Stimulated activated CD4-positive, alpha-beta T cell treated with anti-CD3 and anti-CD28 coated beads, Interleukin-15, amount 100 ng/mL, for 48 hours (primary cell): Measurements from ENCODE around the gene JUN.
"Not testable (repeated sequence)": the region's sequence is repeated elsewhere in the genome, so short reads cannot be mapped to it uniquely, and the experiment has no call there.

Source experiments
- DNase-seq, 2 donors: peaks; one replicate each; pipeline ENCODE4 v3.0.0-alpha.2; 2020; ENCODE audit warnings: low read depth in 2 of 2

JUN gene

DNA sequence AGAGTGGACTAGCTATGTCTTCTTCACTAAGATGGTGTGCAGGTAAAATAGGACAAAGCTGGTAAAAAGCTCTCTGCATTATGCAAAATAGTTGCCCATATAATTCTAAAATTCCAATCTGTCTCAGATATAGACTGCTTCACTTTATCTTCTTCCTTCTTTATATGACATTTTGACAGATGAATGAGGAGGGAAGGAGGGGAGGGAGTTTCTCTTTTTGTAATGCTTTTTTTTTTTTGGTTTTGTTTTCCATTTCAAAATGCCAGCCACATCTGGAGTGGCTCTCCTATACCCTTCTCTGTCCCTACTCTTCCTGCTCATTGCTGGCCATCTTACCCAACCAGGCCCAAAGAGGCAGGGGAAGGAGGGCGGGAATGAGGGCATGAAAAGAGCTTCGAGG, 24.2 kb upstream of the JUN start:
- DNase-seq = no peak

DNA sequence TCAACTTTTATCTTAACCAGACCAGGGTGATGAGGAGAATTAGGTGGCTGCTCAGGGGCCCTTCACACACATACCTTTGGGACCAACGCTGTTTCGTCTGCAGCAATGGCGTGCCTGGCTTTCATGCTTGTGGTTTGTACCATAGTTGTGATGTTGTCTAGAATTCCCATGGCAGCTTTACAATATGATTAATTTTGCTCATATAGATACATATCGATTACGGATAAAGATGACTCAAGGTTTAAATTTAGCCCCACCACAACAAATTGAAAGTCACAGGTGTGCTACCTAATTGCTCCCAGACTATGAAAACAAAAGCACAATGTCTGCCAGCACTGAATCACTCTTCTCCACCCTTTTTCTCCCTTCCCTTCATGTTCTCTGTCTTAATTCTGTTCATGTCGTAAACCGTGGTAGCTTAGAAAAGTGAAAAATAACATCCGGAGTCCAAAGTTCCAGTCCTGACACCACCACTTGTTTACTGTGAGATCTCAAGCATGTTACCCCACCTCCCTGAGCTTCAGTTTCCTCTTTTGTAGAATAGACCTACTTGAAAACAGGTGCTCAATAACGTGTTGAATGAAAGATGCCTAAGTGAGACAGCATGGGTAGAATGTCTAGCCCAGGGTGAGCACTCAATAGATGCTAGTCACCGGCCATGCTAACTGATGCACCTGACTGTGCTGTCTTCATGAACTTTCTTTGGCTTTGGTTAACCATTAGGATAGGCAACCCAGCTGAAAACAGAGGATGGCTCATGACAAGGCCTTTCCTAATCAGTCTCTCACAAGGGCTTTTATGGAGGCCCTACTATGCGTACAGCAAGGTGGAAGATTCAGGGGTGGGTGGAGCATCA, 22.1 kb upstream of the JUN start:
- no peak for DNase-seq

GRCh38 chr1:58804853-58805565, 21.2 kb upstream of the JUN start:
- no peak for DNase-seq

GRCh38 chr1:58803858-58804257, 20.0 kb upstream of the JUN start:
- no peak for DNase-seq

GRCh38 chr1:58802640-58803399, 19.0 kb upstream of the JUN start:
- no peak for DNase-seq

GRCh38 chr1:58801286-58801685, 17.4 kb upstream of the JUN start:
- not testable (repeated sequence) for DNase-seq

DNA sequence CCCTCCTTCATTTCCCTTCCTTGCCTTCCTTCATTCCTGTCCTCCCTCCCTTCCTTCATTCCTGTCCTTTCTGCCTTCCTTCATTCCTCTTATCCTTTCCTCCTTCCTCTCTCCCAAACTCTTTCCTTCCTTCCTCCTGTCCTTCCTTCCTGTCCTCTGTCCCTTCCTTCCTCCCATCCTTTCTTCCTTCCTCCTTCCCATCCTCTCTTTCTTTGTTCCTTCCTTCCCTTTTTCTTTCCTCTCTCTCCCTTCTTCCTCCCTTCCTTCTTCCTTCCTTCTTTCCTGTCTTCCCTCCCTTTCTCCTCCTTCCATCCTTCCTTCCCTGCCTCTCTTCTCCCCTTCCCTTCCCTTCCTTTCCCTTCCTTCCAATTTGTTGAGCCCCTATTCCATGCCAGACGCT, 15.8 kb upstream of the JUN start:
- no peak for DNase-seq

DNA sequence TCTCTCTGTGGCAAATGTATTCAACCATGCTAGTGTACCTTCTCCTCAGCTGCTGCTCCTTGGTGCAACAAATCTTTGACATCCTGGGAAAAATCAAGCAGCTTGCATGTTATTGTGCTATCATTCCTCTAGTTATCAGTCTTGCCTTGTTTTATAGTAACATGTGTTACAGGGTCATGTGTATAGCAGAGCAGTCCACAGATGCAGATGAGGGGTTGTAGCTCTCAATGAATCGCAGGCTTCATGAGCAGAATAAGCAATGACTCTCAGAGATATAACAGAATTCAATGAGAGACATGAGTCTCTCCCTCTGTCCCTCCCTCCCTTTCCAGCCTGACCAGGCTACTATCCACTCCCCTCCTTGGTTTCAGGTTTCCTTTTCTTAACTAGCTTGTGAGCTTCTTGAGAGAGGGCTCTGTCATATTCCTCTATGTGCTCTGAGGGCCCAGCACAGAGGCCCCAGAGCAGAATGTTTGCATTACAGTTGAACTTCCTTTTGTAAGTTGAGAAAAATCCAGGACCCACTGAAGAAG, 15.1 kb upstream of the JUN start:
- DNase-seq = no peak

GRCh38 chr1:58796416-58796815, 12.6 kb upstream of the JUN start:
- no peak for DNase-seq

DNA sequence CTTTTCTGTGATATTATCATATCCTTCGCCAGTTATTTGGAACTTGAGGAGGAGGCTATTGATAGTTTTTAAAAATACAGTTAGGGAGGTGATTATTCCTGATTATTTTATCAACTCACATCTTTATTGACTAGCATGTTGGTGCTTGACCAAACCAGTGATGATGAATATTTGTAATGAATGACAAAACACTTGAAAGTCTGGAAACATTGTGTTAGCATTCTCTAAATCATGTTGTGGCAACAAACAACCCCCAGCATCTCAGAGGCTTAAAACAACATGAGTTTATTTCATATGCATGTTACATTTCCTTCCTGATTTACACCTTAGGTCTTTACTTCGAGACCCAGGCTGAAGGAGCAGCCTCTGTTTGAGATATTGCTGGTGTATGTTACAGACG, 10.7 kb upstream of the JUN start:
- no peak for DNase-seq

DNA sequence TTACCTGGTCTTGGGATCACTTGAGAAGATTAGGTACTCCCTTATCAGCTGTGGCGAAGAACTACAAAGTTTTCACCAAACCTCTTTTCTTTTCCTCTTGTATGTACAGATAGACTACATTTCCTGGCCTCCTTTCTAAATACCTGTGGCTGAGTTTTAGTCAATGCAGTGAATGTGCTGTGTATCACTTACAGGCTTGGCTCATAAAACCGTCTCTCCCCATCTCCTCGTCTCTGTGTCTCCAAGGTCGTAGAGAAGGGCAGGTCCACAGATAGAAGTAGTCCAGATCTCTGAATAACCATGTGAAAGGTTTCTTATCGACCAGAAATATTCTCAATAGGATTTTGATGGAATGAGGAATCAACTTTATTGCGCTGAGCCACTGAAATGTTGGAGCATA, 9.0 kb upstream of the JUN start:
- DNase-seq = no peak

- no peak for DNase-seq
Observed at GRCh38 chr1:58791106-58791505, 7.3 kb upstream of the JUN start.

DNA sequence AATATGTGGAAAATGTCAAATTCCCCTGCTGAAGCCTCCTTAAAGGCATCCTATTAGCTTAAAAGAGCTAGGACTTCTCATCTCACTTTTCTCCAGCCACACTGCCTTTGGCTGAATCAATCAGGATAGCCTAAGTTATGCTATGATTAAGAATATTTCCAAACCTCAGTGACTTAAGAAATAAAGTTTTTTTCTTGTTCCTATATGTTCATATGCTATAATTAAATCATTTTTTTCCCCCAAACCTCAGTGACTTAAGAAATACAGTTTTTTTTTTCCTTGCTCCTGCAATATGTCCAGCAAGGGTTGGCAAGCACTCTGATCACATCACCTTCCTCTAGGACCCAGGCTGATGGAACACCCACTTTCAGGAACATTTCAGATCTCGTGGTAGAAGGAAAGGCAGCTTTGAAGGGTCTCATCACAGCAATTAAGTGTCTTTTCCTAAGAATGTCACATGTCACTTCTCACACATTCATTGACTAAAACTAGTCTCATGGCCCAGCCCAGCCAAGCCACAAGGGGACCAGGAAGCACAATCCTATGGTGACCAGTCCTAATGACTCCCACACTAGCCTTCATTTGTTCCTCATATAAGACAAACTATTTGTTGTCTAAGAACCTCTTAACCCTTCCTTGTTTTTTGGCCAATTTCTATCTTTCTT, 6.3 kb upstream of the JUN start:
- no peak for DNase-seq

GRCh38 chr1:58789322-58789856, 5.5 kb upstream of the JUN start:
- DNase-seq = no peak

DNA sequence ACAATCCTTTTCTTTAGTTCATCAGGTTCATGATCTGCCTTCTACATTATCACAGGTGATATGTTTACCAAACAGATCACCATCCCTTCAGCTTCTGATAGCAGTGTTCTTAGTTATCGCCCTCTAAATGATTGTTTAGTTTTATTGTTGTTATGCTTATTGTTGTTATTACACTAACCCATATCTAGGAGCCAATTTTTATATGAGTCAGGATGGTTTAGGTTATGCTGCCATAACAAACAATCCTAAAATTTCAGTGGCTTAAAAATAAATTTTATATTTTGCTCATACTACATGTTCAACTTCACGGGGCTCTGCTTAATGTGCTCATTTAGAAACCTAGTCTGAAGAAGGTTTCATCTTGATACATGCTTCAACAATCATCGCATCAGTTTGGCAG, 4.4 kb upstream of the JUN start:
- DNase-seq = no peak

- no peak for DNase-seq
Observed at GRCh38 chr1:58786927-58787245, 3.0 kb upstream of the JUN start.

DNA sequence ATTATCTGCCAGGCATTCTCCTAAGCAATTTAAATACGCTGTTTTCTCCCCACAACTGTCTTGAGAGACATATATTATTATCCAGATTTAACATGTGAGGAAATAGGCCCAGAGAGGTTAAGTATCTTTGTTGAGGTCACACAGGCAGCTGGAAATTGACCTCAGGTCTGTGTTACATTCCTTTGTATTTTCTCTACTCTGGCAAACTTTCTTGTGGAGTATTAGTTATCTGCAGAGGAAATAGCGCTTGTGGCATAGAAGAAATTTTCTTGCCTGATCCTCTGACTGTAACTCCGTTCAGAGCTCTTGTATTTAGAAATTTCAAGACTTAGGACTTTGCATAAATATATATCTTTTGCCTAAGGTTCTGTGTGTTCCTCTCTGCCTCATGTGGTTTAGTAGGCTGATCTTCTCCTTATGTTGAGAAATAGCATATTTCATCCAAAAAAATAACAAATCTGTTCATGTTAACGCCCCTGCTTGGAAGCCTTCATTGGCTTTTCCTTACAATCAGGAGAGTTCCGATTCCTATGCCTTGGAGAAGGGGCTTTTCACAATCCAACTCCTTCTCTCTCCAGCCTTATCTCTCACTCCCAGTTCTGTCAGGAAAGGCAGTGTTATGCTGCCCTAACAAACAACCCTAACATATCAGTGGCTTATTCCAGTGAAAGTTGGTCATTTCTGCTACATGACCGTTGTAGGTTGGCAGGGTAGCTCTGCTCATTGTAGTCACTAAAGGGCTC, 2.5 kb upstream of the JUN start:
- no peak for DNase-seq

- DNase-seq = peak in 1 of 2 donors; percentile 7
Observed at GRCh38 chr1:58785442-58786058, 1.7 kb upstream of the JUN start.

DNA sequence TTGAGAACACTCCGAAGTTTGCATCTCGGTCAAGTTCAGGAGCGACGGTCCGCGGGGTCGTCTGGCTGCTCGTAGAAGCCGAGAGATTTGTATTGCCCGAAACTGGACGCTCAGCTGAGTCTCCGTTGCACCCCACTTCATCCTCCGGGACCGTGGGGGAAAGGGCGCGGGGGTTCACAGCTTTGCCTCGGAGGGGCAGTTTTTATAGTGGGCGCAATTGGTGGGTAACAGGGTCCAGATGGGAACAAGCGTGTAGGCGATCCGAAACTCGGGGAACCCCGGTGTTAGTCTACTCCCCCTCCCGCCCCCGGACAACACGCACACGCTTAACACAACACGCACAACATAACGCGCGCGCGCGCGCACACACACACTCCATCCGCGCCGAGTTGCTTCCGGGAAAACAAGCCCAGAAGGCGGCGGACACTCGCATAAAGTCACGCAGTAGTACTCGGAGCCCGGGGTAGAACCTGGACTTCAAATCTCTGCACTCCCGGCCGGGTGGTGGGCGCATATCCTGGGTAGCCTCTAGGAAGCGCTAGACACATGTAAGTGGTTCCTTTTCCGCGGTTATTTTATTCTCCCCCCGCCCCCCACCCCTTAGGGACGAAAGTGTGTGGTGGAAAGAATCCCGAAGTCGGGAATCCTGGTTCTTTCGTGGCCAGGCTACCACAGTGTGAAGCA, 1.1 kb upstream of the JUN start:
- DNase-seq = peak; percentile 52 to 60
